Lower leg skin (tissue), 3 donors: Measurements from ENCODE around the gene TMPRSS13.

Experiments
- CTCF ChIP-seq, 3 donors: fragments of 450-650 bp; IDR thresholded peaks; one replicate each; pipeline ENCODE4 v1.5.1; 2016; ENCODE audit warnings: antibody characterized with exemption in 3 of 3, mild to moderate bottlenecking in 3 of 3, moderate library complexity in 2 of 3
- POLR2A ChIP-seq, 2 donors: fragments of 450-650 bp; IDR thresholded peaks; one replicate each; pipeline ENCODE4 v1.6.1; 2016 to 2017; ENCODE audit warnings: antibody characterized with exemption in 2 of 2, mild to moderate bottlenecking in 1 of 2, moderate library complexity in 1 of 2

DNA sequence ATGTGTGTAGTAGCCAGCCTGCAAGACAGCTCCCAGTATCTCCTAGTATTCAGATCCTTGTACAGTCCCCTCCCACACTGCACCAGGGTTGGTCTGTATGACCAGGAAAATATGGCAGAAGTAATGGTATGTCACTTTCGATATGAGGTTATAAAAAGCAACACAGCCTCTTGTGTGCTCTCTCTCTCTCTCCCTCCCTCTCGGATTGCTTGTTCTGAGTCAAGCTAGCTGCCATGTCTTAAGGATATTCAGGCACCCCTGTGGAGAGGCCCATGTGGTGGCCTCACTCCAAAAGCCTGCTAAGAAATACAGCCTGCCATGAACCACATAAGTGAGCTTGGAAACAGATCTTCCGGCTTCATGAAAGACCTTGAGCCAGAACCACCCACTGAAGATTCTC is 78.1 kb downstream of the TMPRSS13 start:
- TF ChIP-seq CTCF (IDR thresholded peaks at IDR 0.05) = no peak
- TF ChIP-seq POLR2A (IDR thresholded peaks at IDR 0.05) = no peak
